GM03348 (cell line): ENCODE results near the gene MGAT2.
"Not testable (repeated sequence)": the region's sequence is repeated elsewhere in the genome, so short reads cannot be mapped to it uniquely, and the experiment has no call there.

ENCODE experiments used
- DNase-seq: peaks from one replicate; pipeline ENCODE4 v3.0.0; 2012; ENCODE audit warnings: low spot score

Gene MGAT2

GRCh38 chr14:49657500-49657899 is 36.9 kb downstream of the MGAT2 start:
- not testable (repeated sequence) for DNase-seq

- DNase-seq = no peak
Observed at GRCh38 chr14:49659526-49660455, 39.2 kb downstream of the MGAT2 start.

GRCh38 chr14:49670475-49670874 is 49.9 kb downstream of the MGAT2 start:
- DNase-seq = no peak
